Activated naive CD8-positive, alpha-beta T cell treated with anti-CD3 and anti-CD28 coated beads, Interleukin-2, amount 50 U/mL, for 16 hours (primary cell): ENCODE data around the gene DDC.
"Not testable (repeated sequence)": the region's sequence is repeated elsewhere in the genome, so short reads cannot be mapped to it uniquely, and the experiment has no call there.

Experiments used
- DNase-seq: peaks from one replicate; pipeline ENCODE4 v3.0.0-alpha.2; 2020; ENCODE audit warnings: low read depth, low spot score

DDC gene

DNA sequence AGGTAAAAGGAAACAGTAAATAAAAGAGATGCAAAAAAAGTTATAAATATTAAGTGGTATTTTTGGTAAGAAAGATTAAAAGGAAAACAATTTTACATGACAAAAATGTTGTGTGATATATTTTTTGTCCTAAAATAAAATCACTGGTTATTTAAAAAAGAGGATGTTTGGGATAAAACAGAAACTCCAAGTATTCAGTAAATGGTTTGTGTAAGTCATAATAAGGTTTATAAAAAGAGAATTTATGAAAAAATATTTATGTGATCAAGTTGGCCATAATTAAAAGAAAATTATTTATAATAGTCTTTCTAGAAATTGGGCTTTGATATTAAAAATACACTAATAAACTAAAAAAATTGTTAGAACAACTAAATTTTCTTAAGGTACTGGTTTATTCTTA is 76.8 kb downstream of the DDC start:
- DNase-seq: no peak

DNA sequence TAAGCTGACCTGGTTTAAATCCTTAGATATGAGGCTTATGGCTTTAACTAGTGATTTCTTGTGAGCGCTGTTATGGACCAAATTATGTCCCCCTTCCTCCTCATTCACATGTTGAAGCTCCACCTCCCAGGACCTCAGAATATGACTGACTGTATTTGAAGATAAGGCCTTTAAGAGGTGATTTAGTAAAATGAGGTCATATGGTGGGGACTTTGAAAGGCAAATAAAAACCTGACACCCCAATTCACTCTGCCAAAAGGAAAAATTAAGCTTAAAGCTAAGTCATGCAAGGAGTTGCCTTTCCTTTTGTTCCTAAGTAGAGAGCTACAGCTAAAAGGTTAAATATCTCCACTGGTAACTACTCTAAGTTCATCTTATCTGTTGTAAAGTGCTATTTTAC is 78.7 kb downstream of the DDC start:
- no peak for DNase-seq

DNA sequence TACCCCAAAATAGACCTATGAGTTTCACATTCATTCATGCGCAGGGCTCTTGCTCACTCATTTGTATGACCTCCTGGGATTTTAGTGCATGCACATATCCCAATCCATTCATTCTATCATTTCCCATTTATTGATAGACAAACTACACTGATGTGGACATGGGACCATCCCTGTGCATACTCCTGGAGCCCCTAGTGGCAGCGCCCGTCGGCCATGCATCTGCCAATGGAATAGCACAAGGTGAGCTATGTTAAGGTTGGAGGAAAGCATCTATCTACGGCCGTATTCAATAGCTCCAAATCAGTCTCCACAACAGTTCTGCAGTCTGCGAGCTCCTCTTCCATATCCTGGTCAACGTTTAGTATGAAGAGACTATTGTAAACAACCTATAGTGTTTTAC is 83.3 kb downstream of the DDC start:
- DNase-seq: no peak

DNA sequence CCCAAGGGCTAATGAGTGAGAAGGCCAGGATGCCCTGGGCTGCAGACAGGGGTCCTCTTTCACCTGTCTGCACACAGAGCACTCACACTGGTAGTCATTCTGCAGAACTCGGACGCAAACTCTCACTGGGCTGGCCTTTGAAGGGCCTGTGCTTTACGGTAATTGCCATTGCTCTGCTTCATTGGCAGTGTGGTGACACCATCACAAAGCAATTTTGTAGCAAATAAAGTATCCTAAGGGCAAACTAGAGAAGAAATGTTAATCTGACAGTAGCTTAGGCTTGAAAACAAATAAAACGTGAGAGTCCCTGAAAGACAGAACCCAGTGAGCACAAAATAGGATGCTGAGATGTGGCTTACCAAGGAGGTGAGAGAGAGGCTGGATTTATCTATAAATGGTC is 84.4 kb downstream of the DDC start:
- no peak for DNase-seq

DNA sequence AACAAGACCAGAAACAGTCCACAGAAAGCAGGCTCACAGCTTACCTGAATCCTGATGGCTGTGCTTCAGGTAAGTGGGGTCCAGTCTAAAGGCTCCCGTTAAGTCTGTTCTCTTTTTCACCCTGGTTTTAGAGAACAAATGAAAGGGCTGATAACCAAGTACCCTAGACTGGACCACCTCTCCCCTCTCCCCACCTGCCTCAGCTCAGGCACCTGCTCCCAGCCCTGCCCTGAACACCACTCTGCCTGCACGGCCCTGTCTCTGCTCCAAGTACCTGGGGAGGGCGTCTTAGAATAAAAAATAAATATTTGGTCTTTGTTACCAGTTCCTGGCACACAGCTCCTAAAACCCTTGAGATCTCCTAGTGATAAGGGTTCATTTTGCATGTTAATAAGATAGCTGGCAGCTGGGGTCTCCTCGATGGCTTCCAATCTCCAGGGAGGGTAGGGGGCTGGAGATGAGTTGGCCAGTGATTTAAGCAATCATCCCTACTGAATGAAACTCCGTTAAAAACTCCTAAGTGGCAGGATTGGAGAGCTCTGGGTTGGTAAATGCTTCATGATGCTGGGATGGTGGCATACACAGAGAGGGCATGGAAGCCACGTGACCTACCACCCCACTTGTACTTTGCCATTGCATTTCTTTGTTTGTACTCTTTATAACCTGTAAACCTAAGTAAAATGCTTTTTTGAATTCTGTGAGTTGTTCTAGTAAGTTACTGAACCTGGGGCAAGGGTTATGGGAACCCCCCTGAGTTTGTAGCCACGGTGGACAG is 85.3 kb downstream of the DDC start:
- no peak for DNase-seq

DNA sequence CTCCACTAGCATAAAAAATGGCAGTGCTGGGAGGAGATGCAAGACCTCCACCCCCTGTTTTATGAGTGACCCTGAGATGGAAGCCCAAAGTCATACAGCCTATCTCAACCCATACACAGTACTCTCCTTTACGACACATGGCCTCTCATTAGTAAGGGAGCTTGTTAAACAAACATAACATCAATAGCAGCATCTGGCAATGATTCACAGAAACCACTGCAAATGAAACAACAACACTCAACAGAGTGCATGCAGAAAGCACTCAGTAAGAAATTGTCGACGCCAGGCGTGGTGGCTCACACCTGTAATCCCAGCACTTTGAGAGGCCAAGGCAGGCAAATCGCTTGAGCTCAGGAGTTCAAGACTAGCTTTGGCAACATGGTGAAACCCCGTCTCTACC is 87.6 kb downstream of the DDC start:
- no peak for DNase-seq

DNA sequence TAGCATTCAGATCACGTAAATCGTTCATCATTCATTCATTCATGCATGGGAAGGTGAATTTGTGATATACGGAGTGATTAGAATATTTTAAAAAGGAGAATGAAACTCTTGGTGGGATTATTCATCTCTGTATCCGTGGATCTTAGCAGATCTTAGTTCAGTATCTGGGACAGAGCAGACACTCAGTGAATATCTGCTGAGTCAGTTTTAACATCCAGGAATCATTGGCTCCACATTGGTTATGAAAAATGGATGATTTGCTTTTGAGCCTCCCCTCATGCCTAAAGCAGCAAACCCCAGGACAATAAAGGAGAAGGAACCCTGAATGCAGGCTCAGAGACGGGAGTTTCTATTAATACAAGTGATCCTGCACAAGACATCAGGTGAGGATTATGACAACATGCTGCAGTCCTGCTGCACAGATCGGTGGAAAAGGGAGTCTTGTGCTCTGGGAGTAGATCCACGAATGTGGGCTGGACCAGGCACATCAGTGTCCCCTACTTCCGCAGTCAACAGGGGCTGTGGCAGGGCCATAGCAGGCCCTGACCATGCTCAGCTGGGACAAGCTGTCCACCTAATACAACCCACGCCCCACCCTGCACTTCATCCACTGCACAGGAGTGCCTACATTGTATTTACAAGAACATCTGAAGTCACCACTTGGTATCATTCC is 88.1 kb downstream of the DDC start:
- DNase-seq: no peak

DNA sequence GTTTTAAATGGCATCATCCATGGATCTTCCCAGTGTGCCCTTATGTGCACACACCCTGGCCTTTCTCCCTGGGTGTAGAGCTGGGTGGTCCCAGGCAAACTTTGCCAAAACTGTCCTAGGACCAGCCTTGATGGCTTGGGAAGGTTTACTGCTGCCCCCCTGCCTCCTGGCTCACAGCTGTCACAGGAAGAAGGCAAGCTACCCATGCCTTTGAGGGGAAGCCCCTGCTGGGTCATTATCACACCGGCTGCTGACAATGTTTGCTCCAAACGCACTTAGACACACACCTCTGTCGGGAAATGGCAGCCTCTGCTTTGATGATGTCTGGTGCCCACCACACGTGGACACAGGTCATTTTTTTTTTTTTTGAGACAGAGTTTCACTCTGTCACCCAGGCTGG is 89.9 kb downstream of the DDC start:
- no peak for DNase-seq

DNA sequence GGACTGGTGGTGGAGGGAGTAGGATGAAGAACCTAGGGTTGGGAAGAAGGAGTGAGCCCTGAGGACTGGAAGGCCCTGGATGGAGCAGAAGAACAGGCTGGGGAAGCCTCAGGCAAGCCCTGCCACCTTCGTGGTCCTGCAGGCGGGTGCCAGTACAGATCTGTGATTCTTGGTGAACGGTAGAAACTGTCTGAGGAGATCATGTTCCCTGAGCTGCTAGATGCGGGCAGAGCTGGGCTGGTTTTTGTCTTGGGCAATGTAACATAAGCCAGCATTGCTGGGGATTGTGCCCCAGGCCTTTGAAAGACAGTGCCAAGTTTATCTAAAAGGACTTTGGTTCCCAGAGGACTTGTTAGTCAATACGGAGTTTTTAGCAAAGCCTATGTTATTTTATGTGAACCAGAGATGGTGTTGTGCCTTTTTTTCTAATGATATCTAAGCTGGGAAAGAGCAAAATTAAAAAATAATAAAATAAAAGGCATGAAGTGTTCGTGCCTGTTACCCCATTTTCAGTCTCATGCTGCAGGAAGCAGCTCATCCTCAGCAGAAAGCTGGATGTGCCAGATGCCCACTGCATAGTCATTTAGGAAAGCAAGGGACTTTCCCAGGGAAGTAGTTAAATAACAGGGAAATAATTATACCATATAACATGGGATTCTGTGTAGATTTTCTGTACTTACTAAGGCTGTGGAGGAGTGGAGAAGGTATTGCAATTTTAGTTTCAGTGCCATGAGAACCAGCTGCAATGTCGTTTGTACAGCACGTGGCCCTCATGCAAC is 90.6 kb downstream of the DDC start:
- DNase-seq: no peak

DNA sequence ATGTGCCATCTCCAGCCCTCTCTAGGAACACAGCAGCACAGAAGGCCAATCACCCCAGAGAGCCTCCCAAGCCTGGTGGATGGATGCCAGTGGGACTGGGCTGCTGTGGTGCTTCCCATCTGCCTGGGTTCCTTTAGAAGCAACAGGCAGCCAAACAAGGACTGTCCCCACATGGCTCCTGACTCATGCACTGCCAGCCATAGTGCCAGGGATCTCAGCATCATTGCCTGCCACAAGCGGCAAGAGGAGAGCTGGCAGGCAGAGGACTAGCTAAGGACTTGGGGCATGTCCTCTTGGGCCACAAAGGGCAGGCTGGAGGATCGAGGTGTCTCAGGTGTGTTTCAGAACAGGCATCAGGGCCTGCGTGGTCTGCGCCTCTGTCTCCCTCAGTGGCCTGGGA is 91.7 kb downstream of the DDC start:
- no peak for DNase-seq

DNA sequence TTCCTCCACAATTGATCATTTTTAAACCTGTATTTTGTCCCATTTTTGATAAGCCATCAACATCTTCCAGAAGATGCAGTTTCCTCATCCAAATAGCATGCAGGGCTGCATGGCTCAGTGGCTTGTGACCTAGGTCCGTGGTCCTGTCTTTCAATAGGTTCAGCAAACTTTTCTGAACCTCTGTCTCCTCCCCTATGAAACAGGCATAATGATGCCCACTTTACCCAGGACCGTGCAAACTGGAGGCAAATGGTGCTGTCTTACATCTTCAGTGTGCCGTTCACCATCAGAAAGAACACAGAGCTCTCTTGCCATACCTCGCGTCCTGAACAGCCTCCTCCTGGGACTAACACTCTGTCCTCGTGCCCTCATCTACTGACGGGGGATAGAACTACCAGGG is 92.8 kb downstream of the DDC start:
- DNase-seq: no peak

DNA sequence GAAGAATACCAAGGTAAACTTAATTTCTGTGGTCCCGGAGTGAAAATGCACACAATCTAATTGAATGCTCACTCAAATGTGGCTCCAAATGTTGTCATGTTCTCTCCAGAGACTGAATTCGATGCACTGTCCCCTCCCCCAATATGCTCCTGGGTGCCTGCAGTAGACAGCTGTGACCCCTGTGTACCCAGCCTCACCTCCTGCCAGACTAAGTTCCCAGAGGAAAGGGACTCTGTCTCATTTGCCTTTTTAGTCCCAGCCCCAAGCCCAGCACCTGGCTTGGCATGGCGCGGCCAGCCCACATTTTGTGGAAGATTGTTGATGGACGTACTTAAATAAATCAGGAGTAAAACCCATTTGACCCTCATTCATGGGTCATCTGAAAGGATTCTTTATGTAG is 93.2 kb downstream of the DDC start:
- DNase-seq: no peak

DNA sequence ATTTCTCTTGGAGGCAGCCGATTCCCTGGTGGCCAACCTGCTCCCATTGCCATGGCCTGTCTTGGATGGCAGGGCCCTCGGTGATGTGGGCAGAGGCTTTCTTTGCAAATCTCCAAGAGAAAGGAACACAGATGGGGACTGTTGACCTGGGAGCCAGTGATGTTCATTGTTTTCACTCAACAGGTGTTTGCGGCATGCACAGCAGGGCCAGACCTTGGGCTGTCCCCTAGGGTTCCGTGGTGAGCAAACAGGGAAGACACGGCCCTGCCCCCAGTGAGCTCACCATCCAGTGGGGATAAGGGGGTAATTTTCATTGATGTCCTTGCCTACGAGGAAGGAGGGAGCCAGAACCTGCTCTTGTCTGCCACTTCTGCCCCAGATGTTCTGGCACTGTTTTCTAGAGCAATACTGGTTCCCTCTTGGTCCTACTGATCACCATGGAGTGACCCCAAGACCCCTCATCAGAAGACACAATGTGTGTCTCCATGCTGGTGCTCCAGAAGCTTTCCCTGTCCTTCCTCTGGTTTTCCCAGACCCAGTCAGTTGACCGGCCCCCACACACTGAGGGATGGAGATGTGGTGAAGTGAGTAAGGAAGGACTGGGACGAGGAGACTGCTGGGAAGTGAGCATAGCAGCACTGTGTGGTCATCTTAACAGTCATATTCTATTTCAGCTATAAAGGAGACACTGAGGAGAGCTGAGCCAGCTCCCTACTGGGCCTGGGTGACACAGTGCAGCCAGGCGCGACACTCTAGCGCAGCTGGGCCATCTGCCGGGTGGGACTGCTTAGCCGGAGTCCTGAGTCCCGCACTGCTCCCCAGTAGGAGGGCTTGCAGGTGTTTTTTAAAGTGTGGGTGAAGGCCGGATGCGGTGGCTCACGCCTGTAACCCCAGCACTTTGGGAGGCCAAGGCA is 94.7 kb downstream of the DDC start:
- no peak for DNase-seq

DNA sequence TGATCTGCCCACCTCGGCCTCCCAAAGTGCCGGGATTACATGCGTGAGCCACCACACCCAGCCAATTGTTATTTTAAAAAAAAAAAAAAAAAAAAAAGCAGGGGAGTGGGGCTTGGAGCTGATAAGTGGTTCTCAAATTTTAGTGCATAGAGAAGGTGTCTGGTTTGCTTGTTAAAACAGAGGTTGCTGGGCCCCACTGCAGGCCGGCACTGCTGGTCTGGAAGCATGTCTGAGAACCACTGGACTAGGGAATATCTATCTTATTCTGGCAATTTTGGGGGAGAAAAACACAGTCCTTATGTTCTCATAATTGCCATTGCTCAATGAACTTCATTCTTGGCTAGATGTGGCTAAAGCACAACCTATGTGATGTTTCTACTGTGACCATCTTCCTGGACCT is 96.0 kb downstream of the DDC start:
- DNase-seq: no peak

DNA sequence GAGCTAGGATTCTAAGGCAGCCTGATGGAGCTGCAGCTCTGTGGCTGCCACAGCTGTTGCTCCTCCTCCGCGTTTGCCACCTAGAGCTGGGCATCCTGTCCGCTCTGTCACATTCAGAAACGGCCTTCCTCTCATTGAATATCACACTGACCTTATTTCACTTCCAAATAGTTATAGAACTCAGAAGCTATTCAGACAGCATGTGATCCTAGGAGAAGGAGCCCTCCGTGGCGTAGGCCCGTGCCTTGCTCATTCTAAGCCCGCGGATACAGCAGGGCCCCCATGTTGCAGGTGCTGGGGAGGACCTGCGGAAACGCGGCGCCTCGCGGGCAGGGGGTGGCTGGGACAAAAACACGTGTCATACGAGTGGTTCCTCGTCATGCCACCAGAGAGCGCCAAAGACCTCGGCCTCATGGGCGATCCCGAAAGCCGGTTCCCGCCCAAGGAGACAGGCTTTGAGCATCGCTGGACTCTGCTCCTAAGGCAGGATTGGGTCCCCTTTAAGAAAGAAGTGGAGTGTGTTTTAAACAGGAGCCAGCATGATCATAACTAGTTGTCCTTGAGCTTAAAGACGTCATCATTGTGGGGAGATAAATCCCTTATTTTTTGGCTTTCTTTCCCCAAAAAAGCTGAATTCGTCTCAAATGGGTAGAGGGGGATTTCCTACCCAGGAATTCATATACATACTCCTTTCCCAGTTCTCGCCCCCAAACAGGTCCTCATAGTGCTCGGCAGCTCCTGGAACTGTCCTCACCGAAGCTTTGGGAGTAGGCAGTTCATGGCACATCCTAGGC is 97.2 kb downstream of the DDC start:
- DNase-seq: peak; percentile 65

DNA sequence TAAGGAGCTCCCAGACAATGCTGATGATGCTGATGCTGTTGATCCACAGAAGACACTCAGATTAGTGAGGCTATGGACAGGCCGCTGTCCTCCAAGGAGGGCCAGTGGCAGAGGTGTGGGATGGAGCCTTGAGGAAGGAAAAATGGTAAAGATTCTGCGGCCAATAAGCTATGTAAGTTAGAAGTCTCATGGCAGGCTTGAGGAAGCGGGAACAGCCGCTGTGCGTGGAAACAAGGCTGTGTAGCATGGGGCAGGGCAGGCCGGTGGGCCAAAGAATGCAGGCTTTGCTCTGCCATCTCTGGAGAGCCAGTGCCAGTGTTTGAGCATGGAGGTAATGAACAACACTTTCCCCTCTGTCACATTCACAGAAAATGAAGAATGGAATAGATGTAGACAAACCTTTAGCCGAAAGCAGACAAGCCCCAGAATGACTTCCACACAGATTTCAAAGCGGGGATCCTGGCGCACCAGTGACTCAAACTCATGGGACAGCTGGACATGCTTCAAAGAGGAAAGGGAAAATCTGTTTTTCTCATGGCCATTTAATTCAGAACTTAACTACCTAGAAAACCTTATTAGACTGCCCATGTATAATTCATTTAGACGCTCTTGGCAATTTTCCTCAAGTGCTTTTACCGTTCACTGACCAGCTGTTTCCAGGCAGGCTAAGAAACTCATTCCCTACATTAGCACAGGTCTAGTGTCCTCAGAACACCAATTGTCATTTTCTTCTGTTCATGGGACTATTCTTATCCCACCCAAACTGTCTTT is 98.2 kb downstream of the DDC start:
- DNase-seq: no peak

DNA sequence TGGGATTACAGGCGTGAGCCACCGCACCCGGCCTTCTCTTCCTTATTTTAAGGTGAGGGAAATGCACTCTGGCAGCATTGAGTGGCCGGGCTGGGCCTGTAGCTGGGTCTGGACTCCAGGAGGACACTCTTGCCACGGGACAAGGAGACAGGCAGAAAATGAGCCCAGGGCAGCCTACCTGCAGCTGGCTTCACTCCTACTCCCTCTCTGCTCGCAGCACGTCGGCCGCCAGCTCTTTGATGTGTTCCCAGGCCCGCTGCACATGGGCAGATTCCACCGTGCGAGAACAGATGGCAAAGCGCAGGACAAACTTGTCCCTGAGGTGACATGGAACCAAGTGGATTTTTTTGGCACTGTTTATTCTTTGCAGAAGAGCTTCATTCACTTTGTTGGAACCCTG is 102.2 kb downstream of the DDC start:
- no peak for DNase-seq

DNA sequence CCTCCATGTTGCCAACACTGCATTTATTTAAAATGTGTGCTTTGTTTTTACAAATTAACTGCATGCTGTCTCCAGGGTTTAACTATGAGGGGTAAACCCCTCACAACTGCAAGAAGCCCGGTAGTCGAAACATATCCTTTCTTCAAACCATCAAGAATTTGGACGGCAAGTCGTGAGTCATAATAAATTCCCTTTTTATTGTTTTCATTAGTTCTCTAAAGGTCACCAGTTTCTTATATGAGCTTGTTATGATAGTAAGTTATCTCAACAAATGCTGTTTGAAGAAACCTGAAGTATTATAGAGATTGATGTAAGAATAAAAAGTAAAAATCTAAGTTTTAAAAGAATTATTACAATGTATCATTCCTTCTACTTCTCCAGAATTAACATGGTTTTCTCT is 102.8 kb downstream of the DDC start:
- no peak for DNase-seq

DNA sequence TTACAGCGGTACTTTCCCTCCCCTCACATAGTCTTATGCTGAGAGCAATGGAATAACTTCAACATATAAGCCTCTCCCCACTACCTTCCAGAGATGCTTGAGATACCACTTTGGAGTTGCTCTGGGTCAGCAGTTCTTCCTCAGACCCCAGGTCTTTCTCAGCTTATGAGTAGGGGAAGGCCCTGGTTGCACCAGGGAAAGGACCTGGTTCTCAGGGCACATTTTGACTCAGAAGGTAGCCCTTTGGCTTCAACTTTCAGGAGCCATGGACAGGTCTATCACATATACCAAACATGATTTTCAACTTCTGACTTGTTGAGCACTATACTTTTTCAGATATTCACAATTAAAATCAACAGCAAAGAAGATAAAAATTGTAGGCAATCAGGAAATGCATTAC is 103.5 kb downstream of the DDC start:
- DNase-seq: no peak

DNA sequence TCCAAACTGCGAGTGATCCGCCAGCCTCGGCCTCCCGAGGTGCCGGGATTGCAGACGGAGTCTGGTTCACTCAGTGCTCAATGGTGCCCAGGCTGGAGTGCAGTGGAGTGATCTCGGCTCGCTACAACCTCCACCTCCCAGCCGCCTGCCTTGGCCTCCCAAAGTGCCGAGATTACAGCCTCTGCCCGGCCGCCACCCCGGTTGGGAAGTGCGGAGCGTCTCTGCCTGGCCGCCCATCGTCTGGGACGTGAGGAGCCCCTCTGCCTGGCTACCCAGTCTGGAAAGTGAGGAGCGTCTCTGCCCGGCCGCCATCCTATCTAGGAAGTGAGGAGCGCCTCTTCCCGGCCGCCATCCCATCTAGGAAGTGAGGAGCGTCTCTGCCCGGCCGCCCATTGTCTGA is 106.0 kb downstream of the DDC start:
- DNase-seq: not testable (repeated sequence)
